ENCODE results near the gene GPC4.

The GPC4 gene

DNA sequence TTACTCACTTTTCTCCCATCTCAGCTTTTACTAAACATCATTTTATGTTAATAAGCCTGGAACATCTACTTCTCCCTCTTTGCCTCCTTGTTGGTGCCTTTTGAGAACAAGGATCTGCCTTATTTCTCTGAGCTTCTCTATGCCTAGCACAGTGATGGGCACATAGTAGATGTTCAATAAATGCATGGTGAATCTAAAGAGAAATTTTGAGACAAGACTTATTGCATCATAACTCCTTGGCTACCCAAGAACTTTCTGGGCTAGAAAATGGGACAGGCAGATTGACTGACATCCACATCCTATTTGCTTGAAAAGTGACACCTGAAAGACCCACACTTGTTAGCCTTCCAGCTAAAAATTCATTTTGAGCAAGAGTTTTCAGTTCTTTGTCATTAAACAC, 109.9 kb downstream of the GPC4 start:
- no peak for DNase-seq (ENCODE audit: low spot score)

DNA sequence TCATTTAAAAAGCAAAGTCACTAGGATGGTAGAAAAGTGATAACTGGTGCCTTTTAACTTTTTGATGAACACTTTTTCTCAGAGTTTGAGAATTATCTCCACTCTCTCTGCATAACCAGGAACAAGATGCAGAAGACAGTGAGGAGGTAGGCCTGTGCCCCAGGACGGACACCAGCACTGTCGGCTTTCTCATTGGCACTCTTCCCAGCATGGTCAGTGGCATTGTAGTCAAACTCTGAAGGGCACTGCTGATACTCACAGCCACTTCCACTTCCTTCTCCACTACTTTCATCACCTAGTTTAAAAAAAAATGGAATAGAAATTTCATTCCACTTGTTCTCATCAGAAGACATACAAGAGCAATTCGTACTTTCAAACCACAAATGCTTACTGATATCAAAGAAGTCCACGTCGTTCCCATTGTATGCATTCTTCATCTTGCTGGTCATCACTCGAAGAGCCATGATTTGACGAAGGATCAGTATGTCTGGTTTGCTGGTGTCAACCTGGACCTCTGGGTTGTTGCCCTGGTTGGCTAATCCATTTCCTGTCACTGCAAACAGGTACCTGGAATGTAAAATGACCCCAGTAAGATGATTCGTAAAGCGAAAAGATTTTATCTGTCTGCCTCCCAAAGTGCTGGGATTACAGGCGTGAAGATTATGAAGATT, 112.4 kb downstream of the GPC4 start:
- DNase-seq (ENCODE audit: low spot score) = no peak

DNA sequence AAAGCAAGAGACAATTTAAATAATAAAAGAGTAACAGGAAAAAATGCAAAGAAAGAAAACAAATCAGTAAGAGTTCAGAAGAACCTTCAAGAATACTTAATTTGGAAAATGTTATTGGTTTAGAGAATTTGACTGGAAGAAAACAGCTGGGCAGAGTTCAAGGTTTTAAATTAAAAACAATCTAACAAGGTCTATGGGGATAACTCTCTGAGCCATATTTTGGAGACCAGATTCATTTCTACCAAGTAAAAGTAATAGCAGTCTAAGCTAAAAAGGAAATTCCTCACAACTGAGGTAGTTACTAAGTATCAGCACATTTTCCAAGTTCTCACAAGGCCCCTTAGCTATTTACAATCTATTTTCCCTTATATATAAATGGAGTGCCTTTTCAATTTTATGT, 114.7 kb downstream of the GPC4 start:
- DNase-seq (ENCODE audit: low spot score) = no peak

DNA sequence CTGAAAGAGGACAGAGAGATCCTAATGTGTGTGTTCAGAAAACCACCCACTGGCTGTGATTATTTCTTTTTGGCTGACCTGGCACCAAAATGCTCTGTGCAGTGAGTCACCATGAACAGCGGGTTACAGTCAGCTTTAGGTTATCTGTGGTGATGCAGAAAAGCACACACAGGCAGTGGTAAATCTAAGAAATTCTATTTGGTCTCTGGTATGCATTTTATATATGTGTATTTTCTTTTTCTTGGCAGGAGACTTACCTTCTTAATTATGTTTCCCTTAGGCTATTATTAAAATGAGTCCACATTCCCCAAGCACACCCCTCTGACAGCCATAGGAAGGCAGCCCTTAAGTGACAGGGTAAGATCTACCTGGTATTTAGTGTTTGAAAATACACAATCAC, 118.0 kb downstream of the GPC4 start:
- DNase-seq (ENCODE audit: low spot score) = no peak

DNA sequence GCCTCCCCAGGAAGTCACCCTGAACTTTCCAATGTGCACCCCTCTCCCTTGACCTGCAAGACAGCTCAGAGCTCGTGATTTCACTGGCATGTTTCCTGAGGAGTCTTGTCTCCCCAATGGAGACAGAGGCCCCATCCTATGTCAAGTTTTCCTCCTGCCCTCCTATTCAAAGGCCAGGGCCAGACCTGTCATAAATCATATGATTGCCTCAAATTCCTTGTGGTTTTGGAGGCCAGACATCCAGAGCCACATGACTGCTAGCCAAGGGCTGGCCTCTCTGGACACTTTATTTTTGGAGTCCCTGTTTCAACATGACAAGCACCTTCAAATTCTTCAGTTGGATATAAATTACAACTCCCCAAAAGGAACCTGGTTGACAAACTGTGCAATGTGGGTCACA, 121.2 kb downstream of the GPC4 start:
- no peak for DNase-seq (ENCODE audit: low spot score)

DNA sequence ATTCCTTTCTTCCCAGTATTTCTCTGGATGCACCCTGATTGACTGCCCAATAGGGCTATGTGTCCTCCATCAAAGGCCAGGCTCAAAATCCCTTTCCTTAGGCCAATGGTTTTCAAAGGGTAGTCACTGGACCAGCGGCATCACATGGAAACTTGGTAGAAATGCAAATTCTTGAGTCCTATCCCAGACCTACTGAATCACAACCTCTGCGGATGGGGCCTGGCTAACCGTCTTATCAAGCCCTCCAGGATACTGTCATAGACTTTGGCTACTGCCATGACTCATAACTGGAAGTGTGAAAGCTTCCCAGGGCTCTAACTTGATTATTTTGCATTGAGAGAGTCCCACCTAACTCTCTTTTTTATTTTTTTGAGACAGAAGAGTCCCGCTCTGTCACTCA, 125.2 kb downstream of the GPC4 start:
- DNase-seq (ENCODE audit: low spot score) = no peak

DNA sequence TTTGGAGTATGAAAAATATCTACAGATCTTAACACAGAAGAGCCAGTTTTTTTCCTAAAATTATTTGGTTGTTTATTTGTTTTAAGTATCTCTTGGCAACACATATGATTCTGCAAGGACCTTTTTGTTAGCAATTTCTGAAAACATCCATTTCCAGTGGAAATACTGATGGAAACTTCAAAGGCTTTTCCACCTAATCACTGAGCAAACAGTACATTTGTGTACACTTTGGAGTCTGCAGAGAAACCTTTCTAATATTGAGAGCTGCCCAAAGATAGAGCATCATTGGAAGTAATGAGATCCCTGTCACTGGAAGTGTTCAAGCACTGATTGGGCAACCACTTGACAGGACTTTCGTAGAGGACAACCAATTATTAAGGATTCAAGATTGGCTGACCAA, 127.4 kb downstream of the GPC4 start:
- no peak for DNase-seq (ENCODE audit: low spot score)

DNA sequence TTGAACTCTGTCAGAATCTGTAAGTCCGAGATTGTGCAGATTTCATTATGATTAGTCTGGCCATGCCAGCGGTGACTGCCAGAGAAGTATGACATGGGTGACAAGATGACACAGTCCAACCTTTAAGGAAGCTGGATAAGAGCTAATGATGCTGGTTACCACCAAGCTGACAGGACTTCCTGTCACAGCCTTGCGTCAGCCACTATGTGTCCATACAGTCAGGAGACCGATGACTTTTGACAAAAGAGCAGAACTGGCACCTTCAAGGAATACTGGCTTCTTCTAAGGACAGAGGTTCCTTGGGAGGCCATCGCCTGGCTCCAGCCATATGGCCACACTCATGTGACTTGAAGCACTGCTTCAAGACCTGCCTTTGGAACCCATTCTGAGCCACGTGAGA, 129.9 kb downstream of the GPC4 start:
- DNase-seq (ENCODE audit: low spot score) = no peak

DNA sequence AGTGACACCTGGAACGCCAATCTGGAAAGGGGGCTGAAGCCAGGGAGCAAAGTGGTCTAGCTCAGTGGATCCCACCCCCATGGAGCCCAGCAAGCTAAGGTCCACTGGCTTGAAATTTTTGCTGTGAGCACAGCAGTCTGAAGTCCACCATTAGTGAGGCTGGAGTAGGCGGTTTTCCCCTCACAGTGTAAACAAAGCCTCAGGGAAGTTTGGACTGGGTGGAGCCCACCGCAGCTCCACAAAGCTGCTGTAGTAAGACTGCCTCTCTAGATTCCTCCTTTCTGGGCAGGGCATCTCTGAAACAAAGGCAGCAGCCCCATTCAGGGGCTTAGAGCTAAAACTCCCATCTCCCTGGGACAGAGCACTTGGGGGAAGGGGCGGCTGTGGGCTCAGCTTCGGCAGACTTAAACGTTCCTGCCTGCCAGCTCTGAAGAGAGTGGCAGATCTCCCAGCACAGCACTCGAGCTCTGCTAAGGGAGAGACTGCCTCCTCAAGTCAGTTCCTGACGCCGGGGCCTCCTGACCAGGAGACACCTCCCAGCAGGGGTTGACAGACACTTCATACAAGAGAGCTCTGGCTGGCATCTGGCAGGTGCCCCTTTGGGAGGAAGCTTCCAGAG, 136.1 kb downstream of the GPC4 start:
- DNase-seq (ENCODE audit: low spot score) = peak; percentile 25

DNA sequence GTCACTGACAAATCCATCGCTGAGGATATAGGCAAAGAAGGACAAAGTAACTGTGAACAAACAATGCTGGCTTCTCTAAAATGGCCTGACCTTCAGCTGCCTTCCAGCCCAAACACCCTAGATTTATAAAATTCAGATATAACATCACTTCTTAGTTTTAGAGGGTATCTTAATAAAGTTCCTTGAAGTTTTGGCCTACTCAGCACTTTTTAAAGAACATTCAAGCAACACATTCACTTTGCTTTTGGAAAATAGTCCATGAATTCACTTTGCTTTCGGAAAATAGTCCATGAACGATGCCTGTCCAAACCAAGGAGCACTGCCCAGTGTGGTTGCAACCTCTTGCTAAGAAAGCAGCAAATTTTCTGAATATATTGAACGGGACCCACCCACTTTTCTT, 142.1 kb downstream of the GPC4 start:
- no peak for DNase-seq (ENCODE audit: low spot score)

DNA sequence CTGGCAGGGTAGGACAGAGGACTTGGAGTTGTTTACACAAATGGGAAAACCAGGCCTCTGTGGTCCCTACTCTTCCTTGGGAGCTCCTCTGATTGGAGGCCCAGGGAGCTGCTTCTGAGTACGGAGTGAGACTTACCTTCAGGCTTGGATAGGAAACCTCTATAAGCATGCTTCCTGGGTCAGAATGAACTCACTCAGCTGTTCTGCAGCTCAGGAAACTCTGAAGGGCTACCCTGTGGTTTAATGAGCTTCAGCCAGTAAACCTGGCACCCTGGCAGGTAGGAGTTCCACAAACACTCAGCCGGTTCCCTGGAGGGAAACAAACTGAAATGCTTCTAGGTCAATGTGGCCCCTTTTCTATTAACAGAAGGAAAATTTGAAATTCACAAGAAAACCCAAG, 146.1 kb downstream of the GPC4 start:
- DNase-seq (ENCODE audit: low spot score) = no peak

DNA sequence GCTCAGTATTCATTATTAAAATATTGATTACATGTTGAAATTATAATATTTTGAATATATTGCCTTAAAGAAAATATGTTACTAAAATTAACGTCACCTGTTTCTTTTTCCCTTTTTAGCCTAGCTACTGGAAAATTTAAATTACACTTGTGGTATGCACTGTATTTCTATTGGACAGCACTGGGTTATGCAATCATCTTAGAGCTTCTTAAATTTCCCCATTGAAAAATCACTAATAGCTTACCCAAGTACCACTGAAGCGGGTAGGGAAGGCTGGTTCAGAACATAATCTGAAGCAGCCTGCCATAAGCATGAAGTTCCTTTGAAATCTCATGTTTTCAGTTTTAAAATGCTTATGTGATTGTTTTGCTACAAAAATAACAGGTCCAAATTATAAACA, 147.7 kb downstream of the GPC4 start:
- DNase-seq (ENCODE audit: low spot score) = no peak

DNA sequence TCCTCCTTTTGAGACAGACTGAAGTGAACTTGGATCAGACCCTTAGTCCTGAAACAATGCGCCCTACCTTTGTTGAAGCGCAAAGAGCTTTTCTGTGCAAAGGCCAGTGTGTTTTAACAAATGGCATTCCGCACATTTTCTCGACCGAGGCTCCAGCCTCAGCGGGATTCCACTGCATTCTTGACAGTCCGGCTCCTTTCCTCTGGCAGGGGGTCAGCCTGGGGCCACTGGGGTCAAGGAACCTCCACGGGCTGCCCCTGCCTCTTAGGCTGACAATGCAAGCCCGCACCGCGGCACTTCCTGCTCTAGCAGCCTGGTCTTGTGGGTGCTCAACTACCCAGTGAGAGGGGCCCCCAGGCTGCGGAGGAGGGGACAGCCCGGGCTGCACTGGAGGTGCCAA, 150.0 kb downstream of the GPC4 start:
- no peak for DNase-seq (ENCODE audit: low spot score)

DNA sequence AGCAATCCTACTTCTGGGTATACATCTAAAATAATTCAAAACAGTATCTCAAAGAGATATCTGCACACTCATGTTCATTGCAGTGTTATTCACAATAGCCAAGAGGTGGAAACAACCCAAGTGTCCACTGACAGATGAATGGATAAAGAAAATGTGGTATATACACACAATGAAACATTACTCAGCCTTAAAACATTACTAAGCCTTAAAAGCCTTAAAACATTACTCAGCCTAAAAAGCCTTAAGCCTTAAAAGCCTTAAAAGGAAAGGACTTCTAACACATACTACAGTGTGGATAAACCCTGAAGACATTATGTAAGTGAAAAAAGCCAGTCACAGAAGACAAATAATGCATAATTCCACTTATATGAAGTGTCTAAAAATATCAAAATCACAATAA, 156.8 kb downstream of the GPC4 start:
- DNase-seq (ENCODE audit: low spot score) = no peak

DNA sequence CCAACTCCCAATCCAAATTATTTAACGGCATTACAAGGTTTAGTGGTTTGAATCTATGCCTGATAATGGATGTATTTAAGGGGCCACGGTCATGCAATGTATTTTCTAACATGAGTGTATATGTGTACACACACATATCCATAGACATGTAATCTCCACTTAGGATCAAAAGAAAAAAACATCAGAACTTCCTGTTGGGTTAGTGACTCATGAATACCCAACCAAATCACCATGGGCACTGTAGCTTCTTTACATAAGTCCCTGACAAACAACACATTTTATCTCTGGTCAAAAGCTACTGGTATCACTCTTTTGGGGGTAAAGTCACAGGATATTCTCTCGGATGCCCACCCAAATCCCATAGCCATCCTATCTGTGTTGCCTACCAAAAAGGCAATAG, 160.6 kb downstream of the GPC4 start:
- DNase-seq (ENCODE audit: low spot score) = no peak

DNA sequence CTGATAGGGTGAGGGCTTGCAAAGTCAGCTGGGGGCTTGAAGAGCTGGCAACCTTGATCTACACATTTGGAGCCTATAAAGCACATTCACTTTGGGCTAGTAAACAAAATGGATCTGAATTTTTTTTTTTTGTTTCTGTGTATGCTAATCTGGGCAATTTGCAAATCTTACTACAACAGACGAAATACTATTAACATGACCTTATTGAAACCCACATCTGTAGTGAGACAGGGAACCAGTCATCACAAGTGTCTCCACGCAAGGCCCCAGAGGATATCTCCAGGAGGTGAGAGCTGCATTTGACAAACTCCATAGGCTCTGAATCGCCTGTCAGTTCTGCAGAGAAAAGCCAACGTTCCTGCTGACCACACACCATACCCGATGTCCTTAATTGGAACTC, 164.1 kb downstream of the GPC4 start:
- no peak for DNase-seq (ENCODE audit: low spot score)

DNA sequence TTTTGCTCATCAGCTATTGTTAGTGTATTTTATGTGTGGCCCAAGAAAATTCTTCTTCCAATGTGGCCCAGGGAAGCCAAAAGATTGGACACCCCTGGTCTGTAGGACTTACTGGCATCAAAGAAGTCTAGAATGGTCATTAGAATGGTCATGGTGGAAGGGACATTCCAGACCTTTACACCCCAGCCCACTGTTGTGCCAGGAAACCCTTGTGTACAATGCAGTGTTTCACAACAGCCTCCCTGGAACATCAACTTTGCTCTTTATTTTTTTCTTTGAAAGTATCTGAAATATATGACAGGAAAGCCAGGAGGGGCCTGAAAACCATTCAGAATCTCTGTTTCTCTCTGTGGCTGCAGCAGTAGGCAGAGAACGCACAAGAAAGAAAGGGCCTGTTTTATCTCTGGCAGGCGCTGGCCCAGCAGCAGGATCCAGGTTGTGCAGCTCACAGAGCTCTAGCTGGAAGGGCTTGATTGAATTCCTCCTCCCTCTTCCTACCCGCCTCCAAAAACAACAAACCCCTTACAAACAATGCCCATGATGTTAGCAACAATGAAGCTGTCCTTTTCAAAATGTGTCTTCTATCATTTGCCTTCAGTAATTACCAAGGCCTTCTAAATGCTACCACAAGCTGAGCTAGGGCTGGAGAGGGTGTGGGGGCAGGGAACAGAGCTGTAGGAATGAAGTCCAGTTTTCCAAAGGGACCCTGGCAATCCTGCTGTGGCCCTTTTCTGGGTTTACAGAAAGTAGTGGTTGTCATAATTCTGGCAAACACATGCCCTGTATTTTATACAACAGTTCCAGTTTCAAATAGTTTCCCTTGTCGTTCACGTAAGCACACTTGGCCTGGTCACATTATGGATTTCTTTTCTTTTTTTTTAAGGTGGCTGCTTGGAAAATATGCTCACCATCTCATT, 164.8 kb downstream of the GPC4 start:
- no peak for DNase-seq (ENCODE audit: low spot score)
